CD4-positive, alpha-beta T cell treated with Interleukin-15 for 1 hour (primary cell): ENCODE measurements around the gene POU3F2.

Experiments used
- DNase-seq: peaks from one replicate; pipeline ENCODE4 v3.0.0-alpha.2; 2020

POU3F2 gene

DNA sequence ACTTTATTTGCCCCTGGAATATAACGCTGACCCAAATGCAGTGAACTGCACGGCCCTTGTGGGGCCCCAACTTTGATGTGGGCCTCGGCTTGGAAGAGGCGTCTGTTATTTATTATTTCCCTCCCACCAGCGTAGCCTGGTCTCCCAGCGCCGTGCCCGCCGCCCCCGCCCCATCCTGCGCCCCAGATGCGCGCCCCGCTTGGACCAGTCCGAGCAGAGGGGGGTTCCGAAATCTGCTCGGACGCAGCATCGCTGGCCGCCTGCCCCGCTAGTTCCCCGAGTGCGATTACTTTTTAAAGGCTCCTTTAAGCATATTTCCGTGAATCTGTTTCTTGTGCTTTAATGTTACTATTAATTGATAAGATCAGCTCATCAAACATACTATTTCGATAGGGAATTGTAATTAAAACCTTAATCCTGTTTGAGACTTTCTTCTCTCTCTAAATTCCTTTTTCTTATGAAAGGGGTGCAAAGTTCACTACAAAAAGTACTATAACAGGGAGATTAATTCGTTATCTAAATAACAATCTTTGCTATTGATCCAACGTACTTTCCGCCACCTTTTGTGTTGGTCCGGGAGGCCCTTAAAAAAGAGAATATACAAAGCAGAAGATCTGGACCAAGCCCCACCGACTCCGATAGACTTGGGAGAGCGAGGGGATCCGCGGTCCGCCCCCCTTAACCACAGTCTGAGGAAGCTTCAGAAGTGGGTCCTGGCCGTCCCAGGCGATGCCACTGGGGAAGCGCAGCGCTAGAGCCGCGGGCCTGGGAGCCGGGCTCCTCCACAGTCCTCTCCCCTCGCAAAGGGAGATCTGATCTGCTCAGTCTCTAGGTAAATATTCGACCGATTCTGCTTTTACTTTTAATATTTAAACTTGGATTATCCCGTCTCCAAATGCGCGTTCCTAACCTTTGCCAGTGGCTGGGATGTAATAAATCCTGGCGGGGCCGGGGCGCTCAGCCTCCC, 10.2 kb downstream of the POU3F2 start:
- no peak for DNase-seq

DNA sequence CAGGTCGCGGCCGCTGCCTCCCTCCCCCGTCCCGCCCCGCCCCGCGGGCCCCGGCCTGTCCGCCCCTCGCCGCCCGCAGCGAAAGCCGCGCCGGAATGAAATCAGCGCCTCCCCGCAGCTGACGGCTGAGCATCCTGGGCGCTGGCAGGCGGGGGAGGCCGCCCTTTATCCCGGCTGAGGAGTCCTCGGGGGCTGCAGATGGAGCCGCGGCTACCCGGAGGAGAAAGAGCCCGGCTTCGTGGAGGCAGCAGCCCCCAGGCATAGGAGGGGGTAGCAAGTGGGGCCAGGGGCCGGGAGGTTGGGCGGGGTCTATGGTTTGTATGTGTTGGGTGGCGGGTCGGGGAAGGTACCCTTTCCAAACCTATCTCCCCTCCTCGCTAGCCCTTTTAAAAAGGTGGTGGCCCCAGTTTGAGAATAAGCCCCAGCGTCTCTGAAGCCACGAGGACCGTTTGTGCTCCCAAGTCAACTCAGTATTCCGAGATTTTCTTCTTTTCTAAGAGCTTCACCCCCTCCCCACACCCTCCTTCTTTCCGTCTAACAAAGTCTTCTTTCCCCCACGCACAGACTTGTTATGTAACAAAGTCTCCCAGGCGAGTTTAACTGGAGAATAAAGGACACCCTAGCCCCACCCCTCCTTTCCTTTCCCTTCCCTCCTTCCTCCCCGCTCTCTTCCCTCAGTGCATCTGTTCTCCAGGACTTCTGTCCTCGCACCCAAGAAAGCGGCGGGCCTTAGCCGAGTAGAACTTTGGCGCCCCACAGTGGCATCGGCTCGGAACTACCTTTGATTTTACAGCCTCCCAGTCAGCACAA, 11.0 kb downstream of the POU3F2 start:
- DNase-seq, result peak; percentile 47

DNA sequence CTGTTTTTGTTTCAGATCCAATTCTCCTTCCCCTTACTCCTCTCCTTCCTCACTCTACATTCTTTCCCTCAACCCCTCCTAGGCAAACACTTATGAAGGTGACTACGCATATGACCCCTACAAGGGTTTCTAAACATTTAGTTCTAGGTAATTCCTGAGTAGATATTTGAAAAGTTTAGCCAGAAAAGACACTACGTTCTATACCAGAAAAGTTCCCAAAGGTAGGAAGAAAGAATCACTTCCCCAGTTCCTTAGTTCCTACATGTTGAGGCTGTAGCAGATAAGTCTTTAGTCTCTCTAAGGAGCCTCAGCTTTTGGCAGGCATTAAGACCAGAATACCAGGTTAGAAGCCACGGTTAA, 11.6 kb downstream of the POU3F2 start:
- DNase-seq, result no peak

DNA sequence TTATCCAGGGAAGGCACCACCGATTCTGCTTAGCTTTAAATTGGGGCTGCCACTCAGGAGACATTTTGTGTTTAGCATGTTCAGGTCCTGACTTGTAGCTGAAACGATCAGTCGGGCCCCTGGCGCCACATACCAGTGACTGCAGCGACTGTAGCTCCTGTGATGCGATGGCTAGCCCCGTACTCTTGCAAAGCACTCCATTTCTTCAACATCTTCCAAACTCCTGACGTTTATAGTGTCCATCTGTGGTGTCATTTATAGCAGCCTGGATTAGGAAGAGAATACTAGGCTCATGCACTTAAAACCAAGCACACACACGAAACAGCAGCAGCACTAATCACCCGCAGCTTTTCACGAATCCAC, 13.0 kb downstream of the POU3F2 start:
- no peak for DNase-seq

DNA sequence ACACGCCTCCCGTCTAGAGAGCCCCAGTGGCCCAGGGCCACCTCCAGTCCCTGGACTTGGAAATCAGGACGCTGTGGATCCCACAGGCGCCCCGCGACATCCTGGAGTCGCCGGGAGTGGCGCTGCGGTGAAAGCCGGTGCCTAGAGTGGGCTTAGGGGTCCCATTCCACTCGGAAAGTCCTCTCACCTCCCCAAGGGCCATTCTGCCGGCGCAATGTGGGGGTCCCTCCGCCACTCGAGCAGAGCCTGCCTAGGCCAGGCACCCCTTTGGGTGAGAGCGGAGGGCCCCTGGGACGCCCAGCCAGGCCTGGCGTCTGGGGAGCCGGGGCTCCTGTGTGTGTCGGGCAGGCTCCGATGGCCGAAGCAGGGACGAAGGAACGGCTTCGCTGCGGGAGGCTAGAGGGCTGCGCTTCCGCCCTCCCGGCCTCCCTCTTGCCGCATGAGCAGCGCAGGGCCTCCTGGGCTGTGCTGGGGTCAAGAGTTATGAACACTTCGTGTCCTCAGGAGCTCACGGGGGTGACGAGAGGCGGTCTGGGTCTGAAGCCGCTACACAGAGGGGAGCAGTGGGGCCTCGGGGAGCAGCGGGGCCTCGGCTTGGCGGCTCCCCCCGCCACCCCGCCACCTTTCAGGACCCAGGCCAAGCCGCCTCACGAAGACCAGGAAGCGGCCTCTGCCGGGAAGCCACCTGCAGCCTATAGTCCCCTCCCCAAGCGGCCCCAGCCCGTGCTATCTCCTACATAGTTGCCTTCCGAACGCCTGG, 13.6 kb downstream of the POU3F2 start:
- no peak for DNase-seq

DNA sequence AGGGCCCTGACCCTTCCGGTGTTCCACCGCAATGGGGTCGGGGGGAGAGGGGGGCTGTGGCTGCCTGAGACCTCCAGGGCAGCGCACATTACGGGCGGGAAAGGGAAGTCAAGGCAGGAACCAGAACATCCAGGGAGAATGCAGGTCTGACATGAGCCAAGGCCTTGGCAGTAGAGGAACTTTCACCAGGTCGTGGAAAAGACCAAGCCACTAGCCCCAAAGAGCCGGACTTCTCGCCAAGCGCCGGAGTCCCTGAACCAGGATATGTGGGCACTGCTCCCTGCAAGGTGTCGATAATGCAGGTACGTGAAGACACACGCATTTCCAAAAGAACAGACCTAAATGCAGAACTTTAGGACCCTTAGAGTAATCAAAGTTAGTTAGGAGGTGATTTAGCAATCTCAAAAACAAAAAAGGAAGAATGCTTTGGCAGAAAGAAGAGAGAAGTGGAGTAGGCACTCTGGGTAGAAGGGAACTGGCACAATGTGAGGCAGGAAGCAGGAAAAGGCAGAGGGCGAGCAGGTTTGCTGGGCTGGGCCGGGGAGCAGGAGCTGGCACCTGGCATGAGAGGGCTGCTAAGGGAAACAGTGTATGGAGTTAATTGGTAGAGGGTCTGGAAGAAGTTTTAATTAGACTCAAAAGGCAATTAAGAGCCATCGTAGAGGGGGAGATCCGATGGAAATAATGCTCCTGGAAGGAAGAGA, 14.3 kb downstream of the POU3F2 start:
- DNase-seq, result no peak

DNA sequence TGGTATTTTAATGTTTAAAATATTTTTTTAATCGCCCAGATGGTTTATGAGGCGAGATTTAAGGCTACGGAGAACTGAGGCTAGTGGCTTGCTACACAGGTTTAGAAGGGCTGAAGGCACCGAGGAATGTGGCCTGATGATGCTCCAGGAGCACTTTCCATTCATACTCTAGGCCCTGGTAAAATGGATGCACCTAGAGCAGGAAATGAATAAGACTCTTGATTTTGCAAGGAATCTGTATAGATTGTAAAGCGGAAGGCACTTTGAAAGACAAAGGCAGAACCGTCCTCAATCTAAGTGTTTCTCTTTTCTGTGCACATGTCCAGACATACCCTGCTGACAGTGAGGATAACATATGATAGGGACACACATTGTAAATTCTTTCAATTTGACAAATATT, 30.1 kb downstream of the POU3F2 start:
- DNase-seq, result no peak

DNA sequence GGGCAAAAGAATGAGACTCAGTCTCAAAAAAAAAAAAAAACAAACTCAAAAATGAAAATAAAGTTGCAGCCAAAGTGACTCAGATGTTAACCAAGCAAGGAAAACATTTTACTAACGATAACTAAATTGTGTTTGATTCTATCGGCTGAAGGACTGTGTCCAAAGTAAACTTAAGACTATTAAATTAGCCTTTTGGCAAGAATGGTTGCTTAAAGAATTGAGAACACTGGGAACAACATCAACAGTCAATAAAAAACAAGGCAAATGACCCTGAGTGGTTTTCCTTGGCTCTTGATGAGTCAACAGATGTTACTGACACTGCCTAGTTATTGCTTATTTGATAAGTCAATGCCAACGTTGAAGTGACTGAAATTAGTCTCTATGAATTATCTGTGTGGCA, 36.7 kb downstream of the POU3F2 start:
- no peak for DNase-seq

DNA sequence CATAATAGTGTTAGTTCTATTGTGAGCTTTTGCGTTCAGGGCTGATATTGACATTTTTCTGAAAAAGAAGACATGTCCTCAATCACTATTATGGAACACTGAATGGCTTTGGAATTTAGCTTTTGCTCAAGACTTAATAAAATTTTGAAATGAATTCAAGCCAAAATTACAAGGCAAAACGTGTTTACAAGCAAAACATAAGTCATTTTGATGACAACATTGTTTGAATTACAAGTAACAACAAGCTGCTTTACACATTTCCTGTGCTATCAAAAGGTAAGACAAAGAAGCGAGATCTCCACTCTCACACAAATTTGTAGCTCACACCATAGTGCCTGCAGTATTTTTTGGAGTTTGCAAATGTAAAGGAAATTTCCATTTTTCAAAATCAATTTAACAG, 37.4 kb downstream of the POU3F2 start:
- DNase-seq, result no peak

DNA sequence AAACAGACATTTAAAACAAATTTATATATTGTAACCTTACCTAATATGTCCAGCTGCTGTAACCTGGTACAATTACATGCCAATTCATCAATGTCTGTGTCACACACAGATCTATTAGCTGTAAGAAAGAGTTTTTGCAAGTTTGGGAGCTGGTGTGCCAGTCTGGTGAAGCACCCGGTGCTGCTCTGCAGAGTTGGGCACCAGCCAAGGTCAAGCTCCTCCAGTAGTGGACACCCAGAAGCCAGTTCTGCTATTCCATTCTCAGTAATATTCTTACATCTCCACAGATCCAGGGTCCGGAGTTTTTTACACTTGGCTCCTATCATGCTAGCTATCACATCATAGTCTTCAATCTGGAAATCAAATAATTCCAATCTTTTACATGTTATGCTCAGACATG, 41.0 kb downstream of the POU3F2 start:
- no peak for DNase-seq

DNA sequence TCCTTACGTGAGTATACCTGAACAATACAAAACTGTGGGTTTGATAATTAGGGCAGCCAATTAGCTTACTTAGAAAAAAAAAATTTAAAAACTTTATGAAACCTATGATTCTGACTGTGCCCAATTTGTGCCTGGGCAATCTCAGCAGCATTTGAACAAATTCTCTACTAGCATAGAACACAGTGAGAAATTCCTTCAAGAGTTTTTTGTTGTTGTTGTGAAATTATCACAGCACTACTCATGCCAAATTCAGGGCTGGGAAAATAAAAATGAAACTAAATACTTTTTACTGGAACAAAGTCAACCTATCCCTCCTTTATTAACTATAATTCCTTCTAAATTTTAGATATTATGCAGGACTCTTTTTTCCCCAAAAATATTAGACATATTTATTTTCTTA, 42.9 kb downstream of the POU3F2 start:
- DNase-seq, result no peak

DNA sequence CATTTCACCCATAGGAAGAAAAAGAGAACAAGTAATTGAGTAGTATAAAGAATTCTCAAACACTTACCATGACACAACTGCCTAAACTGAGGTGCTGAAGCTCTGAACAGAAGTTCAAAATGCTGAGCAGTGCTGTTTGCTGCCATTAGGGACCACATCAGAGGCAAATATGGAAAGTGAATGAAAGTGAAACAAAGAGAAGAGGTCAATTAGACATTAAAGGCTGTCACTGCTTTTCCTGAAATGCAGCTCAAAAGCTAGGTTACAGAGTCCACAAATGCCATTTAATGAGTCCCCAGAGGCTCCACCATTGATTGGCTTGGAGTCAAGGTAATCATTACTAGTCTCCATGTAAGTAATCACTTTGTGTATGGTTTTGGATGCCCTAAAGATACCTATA, 46.1 kb downstream of the POU3F2 start:
- no peak for DNase-seq

DNA sequence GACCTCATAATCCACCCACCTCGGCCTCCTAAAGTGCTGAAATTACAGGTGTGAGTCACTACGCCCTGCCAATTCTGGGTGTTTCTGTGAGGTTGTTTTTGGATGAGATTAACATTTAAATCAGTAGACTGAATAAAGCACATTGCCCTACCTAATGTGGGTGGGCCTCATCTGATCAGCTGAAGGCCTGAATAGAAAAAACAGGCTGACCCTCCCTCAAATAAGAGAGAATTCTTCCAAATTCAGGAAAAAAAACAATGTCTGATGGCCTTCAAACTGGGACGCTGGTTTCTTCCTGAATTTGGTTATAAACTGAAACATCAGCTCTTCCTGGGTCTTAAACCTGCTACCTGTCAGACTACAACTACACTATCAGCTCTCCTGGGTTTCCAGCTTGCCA, 51.0 kb downstream of the POU3F2 start:
- DNase-seq, result no peak

DNA sequence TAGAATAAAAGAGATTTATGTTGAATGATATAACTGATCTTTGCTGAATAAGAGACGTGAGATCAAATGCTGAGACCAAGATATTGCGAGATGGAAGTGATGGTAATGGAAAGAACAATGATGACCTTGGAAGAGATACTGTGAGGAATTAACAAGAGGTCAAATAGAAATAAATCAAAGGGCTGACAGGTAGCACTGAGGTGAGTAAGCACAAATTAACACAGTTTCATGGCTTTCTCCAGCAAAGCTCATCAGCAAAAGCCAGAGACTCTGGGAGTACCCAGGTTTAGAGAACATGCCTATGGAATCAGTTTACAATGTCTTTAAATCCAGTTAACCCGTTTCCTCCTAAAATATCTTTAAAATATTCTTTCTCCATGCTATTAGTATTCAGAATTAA, 53.3 kb downstream of the POU3F2 start:
- no peak for DNase-seq
